Neutrophil (primary cell): ENCODE measurements around the gene SHTN1.

Source experiments
- H3K27ac ChIP-seq: fragments of 200-600 bp; sonication (generic); 2 replicates; pipeline ENCODE4 v1.5.1; 2016; ENCODE audit warnings: mild to moderate bottlenecking, moderate library complexity
- H3K27me3 ChIP-seq: fragments of 200-600 bp; sonication (generic); 2 replicates; pipeline ENCODE4 v1.6.0; 2016; ENCODE audit warnings: mild to moderate bottlenecking
- H3K36me3 ChIP-seq: fragments of 200-600 bp; sonication (generic); 2 replicates; pipeline ENCODE4 v1.5.1; 2017
- H3K4me1 ChIP-seq, 2 experiments: fragments of 200-600 bp in 1 of 2; sonication (generic) in 1 of 2; 1 replicate in 1 of 2; 2 replicates in 1 of 2; pipeline versions ENCODE4 v1.5.1 to v1.6.1; 2013 to 2016; ENCODE audit warnings: low read depth in 1 of 2, low read length in 1 of 2, mild to moderate bottlenecking in 1 of 2, moderate library complexity in 1 of 2; ENCODE audit not compliant: control insufficient read depth in 1 of 2, insufficient read depth in 1 of 2
- H3K4me3 ChIP-seq, 2 experiments: fragments of 200-600 bp in 1 of 2; sonication (generic) in 1 of 2; 1 replicate in 1 of 2; 2 replicates in 1 of 2; pipeline ENCODE4 v1.5.1; 2013 to 2016; ENCODE audit warnings: low read depth in 1 of 2, low read length in 1 of 2, mild to moderate bottlenecking in 1 of 2, moderate library complexity in 1 of 2
- H3K9me3 ChIP-seq: fragments of 200-600 bp; sonication (generic); 2 replicates; pipeline ENCODE4 v1.5.1; 2016
- TF ChIP-seq, protein P1 (sequence below): fragments of 200-600 bp; sonication (generic); IDR thresholded peaks from 2 replicates; pipeline ENCODE4 v1.5.1; 2016; ENCODE audit warnings: antibody characterized with exemption

The SHTN1 gene

GRCh38 chr10:116838143-116838725 is 166.8 kb downstream of the SHTN1 start:
- Histone ChIP-seq H3K27ac (no peak overlapping the region), H3K4me1 (no peaks in the 10 kb centered on the region), H3K9me3 (no peaks in the 10 kb centered on the region), H3K4me3 (no peak overlapping the region), H3K36me3 (no peaks in the 10 kb centered on the region), H3K27me3 (peaks cover 35% of the 10 kb centered on the region)
- TF ChIP-seq, protein P1, sequence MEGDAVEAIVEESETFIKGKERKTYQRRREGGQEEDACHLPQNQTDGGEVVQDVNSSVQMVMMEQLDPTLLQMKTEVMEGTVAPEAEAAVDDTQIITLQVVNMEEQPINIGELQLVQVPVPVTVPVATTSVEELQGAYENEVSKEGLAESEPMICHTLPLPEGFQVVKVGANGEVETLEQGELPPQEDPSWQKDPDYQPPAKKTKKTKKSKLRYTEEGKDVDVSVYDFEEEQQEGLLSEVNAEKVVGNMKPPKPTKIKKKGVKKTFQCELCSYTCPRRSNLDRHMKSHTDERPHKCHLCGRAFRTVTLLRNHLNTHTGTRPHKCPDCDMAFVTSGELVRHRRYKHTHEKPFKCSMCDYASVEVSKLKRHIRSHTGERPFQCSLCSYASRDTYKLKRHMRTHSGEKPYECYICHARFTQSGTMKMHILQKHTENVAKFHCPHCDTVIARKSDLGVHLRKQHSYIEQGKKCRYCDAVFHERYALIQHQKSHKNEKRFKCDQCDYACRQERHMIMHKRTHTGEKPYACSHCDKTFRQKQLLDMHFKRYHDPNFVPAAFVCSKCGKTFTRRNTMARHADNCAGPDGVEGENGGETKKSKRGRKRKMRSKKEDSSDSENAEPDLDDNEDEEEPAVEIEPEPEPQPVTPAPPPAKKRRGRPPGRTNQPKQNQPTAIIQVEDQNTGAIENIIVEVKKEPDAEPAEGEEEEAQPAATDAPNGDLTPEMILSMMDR = no peak

DNA sequence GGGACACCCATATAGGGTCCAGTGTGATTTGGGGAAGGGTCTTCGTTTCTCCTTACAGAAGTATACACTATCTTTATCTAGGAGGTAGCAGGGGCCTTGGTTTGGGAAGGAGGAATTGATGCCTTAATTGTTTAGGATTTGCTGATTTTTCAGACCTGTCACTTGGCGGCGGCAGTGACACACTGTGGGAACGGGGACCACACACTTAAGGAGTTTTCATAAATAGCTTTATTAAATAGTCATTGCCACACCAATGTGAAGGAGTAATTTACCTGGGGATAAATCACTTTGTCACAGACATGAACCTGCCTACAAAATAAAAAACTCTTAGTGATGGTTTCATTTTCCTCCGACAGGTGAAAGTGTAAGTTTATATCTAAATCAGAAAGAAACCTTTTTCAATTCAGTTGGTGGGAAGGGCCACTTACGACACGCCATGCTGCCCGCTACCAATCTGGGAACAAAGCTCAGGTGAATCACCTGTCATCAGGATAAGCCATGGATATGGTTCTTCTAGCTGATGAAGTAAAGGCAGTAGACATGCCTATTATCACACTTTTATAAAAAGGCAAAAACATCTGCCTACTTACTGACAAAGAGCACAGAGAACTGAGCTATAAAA is 168.0 kb downstream of the SHTN1 start:
- TF ChIP-seq, protein P1 = no peak
- Histone ChIP-seq H3K27me3 (peaks cover 35% of the 10 kb centered on the region), H3K4me1 (no peaks in the 10 kb centered on the region), H3K4me3 (no peak overlapping the region), H3K9me3 (no peaks in the 10 kb centered on the region), H3K27ac (no peak overlapping the region), H3K36me3 (no peaks in the 10 kb centered on the region)

DNA sequence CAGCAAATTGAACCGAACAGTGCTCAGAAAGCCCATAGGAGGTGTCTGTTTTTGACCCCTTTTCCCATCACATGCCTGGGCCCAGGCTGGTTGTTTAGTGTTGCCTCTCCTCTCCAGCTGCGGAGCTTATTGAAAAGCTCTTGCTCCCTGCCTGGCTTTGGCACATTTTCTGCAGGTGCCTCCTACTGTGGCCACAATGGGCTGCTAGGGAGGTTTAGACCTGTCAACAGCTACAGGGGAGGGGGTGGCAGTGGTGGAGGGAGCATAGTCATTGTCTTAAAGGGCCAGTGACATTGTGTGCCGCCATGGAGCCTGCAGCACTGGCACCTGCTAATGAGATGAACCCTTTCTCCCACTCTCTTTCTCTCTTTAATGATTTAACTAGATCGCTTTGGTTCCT is 168.9 kb downstream of the SHTN1 start:
- Histone ChIP-seq H3K4me1 (no peaks in the 10 kb centered on the region), H3K9me3 (no peaks in the 10 kb centered on the region), H3K36me3 (no peaks in the 10 kb centered on the region), H3K4me3 (no peak overlapping the region), H3K27me3 (peaks cover 35% of the 10 kb centered on the region), H3K27ac (no peak overlapping the region)
- TF ChIP-seq, protein P1 = no peak

- no peaks in the 10 kb centered on the region for H3K4me1 ChIP-seq
- no peak overlapping the region for H3K4me3 ChIP-seq
- peaks cover 35% of the 10 kb centered on the region for H3K27me3 ChIP-seq
- no peak overlapping the region for H3K27ac ChIP-seq
- no peaks in the 10 kb centered on the region for H3K9me3 ChIP-seq
- TF ChIP-seq, protein P1 = no peak
- H3K36me3 ChIP-seq = no peaks in the 10 kb centered on the region
Measured at GRCh38 chr10:116835658-116836057, 169.3 kb downstream of the SHTN1 start.

GRCh38 chr10:116833986-116834985 is 170.7 kb downstream of the SHTN1 start:
- TF ChIP-seq, protein P1 = no peak
- Histone ChIP-seq H3K9me3 (no peaks in the 10 kb centered on the region), H3K36me3 (no peaks in the 10 kb centered on the region), H3K27me3 (peaks cover 35% of the 10 kb centered on the region), H3K27ac (no peak overlapping the region), H3K4me1 (no peaks in the 10 kb centered on the region), H3K4me3 (no peak overlapping the region)
